Astrocyte (in vitro differentiated cells and primary cell): ENCODE data around the gene GGT5. TPM values are rescaled to one million over a fixed set of nuclear protein-coding genes. Genes with fewer than 3 reads are reported as not detected.
A peak's percentile ranks its signal among the peaks of the same experiment; 100 is the strongest.
"Not testable (repeated sequence)": the region's sequence is repeated elsewhere in the genome, so short reads cannot be mapped to it uniquely, and the experiment has no call there.

Experiments used
- DNase-seq: peaks from one replicate; pipeline ENCODE4 v3.0.0-alpha.2; 2010; ENCODE audit warnings: low read depth
- FAIRE-seq: peaks from 2 replicates; lab custom pipeline; 2011; peaks lifted over from hg19 to GRCh38; lab: Jason Lieb, UNC
- H2AFZ ChIP-seq: 2 replicates; pipeline ENCODE4 v1.6.0; 2012; ENCODE audit warnings: low read depth, low read length, inconsistent platforms
- H3K27ac ChIP-seq: 2 replicates; pipeline ENCODE4 v1.5.1; 2011; ENCODE audit warnings: low read depth, low read length, inconsistent platforms
- H3K27me3 ChIP-seq: 2 replicates; pipeline ENCODE4 v1.6.0; 2011; ENCODE audit warnings: low read length, inconsistent platforms; ENCODE audit not compliant: insufficient read depth
- H3K36me3 ChIP-seq: 2 replicates; pipeline ENCODE4 v1.5.1; 2011; ENCODE audit warnings: low read length, inconsistent platforms; ENCODE audit not compliant: insufficient read depth
- H3K4me1 ChIP-seq: 2 replicates; pipeline ENCODE4 v1.5.1; 2011; ENCODE audit warnings: low read length, inconsistent platforms; ENCODE audit not compliant: insufficient read depth
- H3K4me2 ChIP-seq: 2 replicates; pipeline ENCODE4 v1.6.0; 2012; ENCODE audit warnings: low read length, inconsistent platforms
- H3K4me3 ChIP-seq: 2 replicates; pipeline ENCODE4 v1.5.1; 2011; ENCODE audit warnings: low read depth, mild to moderate bottlenecking, low read length, inconsistent platforms; ENCODE audit not compliant: insufficient read depth
- H3K79me2 ChIP-seq: 2 replicates; pipeline ENCODE4 v1.6.0; 2012; ENCODE audit warnings: mild to moderate bottlenecking, low read length, inconsistent platforms; ENCODE audit not compliant: insufficient read depth
- H3K9ac ChIP-seq: 2 replicates; pipeline ENCODE4 v1.6.0; 2012; ENCODE audit warnings: mild to moderate bottlenecking, low read length, inconsistent platforms
- H3K9me3 ChIP-seq: 2 replicates; pipeline ENCODE4 v1.5.1; 2012; ENCODE audit warnings: low read depth, mild to moderate bottlenecking, low read length, inconsistent platforms; ENCODE audit not compliant: insufficient read depth
- H4K20me1 ChIP-seq: 2 replicates; pipeline ENCODE4 v1.6.0; 2012; ENCODE audit warnings: low read length, inconsistent platforms; ENCODE audit not compliant: insufficient read depth
- H3K27ac Mint-ChIP-seq: one replicate; pipeline ENCODE4 v1.8.0; 2021; ENCODE audit warnings: mild to moderate bottlenecking, mixed read lengths; ENCODE audit not compliant: unreplicated experiment
- H3K27me3 Mint-ChIP-seq: one replicate; pipeline ENCODE4 v1.8.0; 2021; ENCODE audit warnings: low read depth, mixed read lengths; ENCODE audit not compliant: unreplicated experiment
- H3K36me3 Mint-ChIP-seq: one replicate; pipeline ENCODE4 v1.8.0; 2021; ENCODE audit warnings: low read depth, mixed read lengths; ENCODE audit not compliant: unreplicated experiment
- H3K4me1 Mint-ChIP-seq: one replicate; pipeline ENCODE4 v1.8.0; 2021; ENCODE audit warnings: low read depth, mixed read lengths; ENCODE audit not compliant: unreplicated experiment
- H3K4me3 Mint-ChIP-seq: one replicate; pipeline ENCODE4 v1.8.0; 2021; ENCODE audit warnings: mild to moderate bottlenecking, moderate library complexity, mixed read lengths; ENCODE audit not compliant: unreplicated experiment
- H3K9me3 Mint-ChIP-seq: one replicate; pipeline ENCODE4 v1.8.0; 2021; ENCODE audit warnings: mild to moderate bottlenecking, mixed read lengths; ENCODE audit not compliant: unreplicated experiment
- CTCF ChIP-seq: IDR thresholded peaks from 2 replicates; pipeline ENCODE4 v1.5.1; 2011; ENCODE audit warnings: low read depth, mild to moderate bottlenecking, inconsistent platforms, low read length, moderate library complexity; ENCODE audit not compliant: insufficient read depth
- EZH2 ChIP-seq: IDR thresholded peaks from 2 replicates; pipeline ENCODE4 v1.6.1; 2012; ENCODE audit warnings: mild to moderate bottlenecking, low read length, inconsistent platforms; ENCODE audit not compliant: insufficient read depth
- total RNA-seq: library from RNA; stranded (reverse); gene quantifications from 2 replicates; pipeline ENCODE4 v1.2.1, GENCODE V29; 2021

GGT5 gene
- total RNA-seq, 1 donor from 2014 or later = 0.64 TPM

GRCh38 chr22:24210409-24210808 lies 34.5 kb downstream of the GGT5 start:
- FAIRE-seq, H3K27ac Mint-ChIP-seq, H4K20me1 ChIP-seq, H3K36me3 Mint-ChIP-seq, H3K27me3 ChIP-seq, H3K27ac ChIP-seq, H3K4me3 Mint-ChIP-seq, H3K9ac ChIP-seq, H3K9me3 Mint-ChIP-seq, H3K9me3 ChIP-seq, DNase-seq, H3K4me3 ChIP-seq, H3K4me2 ChIP-seq, H3K27me3 Mint-ChIP-seq, H3K79me2 ChIP-seq, H3K36me3 ChIP-seq, H2AFZ ChIP-seq: not testable (repeated sequence)
- peaks cover 23% of the 10 kb centered on the region for H3K4me1 Mint-ChIP-seq
- peaks cover 28% of the 10 kb centered on the region for H3K4me1 ChIP-seq

- Histone ChIP-seq H3K27me3 (no peaks in the 10 kb centered on the region), H3K79me2 (no peaks in the 10 kb centered on the region), H3K4me1 (peaks cover 28% of the 10 kb centered on the region), H2AFZ (no peak overlapping the region), H3K9ac (no peak overlapping the region), H4K20me1 (no peaks in the 10 kb centered on the region), H3K4me2 (peak overlapping the region; percentile 17), H3K9me3 (no peaks in the 10 kb centered on the region), H3K36me3 (no peaks in the 10 kb centered on the region), H3K4me3 (no peak overlapping the region), H3K27ac (no peak overlapping the region)
- H3K27me3 Mint-ChIP-seq = peaks cover 4% of the 10 kb centered on the region
- H3K36me3 Mint-ChIP-seq = peaks cover 2% of the 10 kb centered on the region
- no peak for TF ChIP-seq EZH2
- no peak for TF ChIP-seq CTCF
- H3K4me3 Mint-ChIP-seq = no peak overlapping the region
- H3K4me1 Mint-ChIP-seq = peaks cover 24% of the 10 kb centered on the region
- FAIRE-seq (no peak), DNase-seq (peak; percentile 38)
- H3K27ac Mint-ChIP-seq = no peak overlapping the region
- peaks cover 2% of the 10 kb centered on the region for H3K9me3 Mint-ChIP-seq
Observed at GRCh38 chr22:24209687-24210086, 35.2 kb downstream of the GGT5 start.

- H3K79me2 ChIP-seq = no peaks in the 10 kb centered on the region
- no peaks in the 10 kb centered on the region for H4K20me1 ChIP-seq
- Mint-ChIP-seq H3K4me1 (peaks cover 25% of the 10 kb centered on the region), H3K27me3 (no peaks in the 10 kb centered on the region), H3K4me3 (no peak overlapping the region), H3K36me3 (no peaks in the 10 kb centered on the region), H3K9me3 (peaks cover 2% of the 10 kb centered on the region), H3K27ac (no peak overlapping the region)
- no peak overlapping the region for H2AFZ ChIP-seq
- FAIRE-seq (no peak), DNase-seq (no peak)
- H3K9ac ChIP-seq = no peak overlapping the region
- no peak overlapping the region for H3K4me2 ChIP-seq
- no peak overlapping the region for H3K4me3 ChIP-seq
- H3K9me3 ChIP-seq = no peaks in the 10 kb centered on the region
- H3K27me3 ChIP-seq = no peaks in the 10 kb centered on the region
- TF ChIP-seq CTCF (no peak), EZH2 (no peak)
- H3K4me1 ChIP-seq = peaks cover 28% of the 10 kb centered on the region
- H3K36me3 ChIP-seq = no peaks in the 10 kb centered on the region
- no peak overlapping the region for H3K27ac ChIP-seq
Observed at GRCh38 chr22:24209016-24209415, 35.9 kb downstream of the GGT5 start.
